Raji (cell line): Measurements from ENCODE around the gene CACNG3.

Experiments
- POLR2A ChIP-seq: IDR thresholded peaks from 2 replicates; pipeline ENCODE4 v1.6.1; 2011; ENCODE audit warnings: low read depth, low read length, control low read depth; ENCODE audit not compliant: insufficient read depth

CACNG3 gene

GRCh38 chr16:24270721-24271442 lies 14.7 kb downstream of the CACNG3 start:
- no peak for TF ChIP-seq POLR2A

- TF ChIP-seq POLR2A, result no peak
Measured at GRCh38 chr16:24272379-24272778, 16.2 kb downstream of the CACNG3 start.

- TF ChIP-seq POLR2A, result no peak
Measured at GRCh38 chr16:24273508-24274182, 17.5 kb downstream of the CACNG3 start.

- TF ChIP-seq POLR2A, result no peak
Measured at GRCh38 chr16:24275413-24275812, 19.3 kb downstream of the CACNG3 start.

- no peak for TF ChIP-seq POLR2A
Measured at GRCh38 chr16:24279982-24280515, 23.9 kb downstream of the CACNG3 start.

GRCh38 chr16:24281466-24281865 lies 25.3 kb downstream of the CACNG3 start:
- TF ChIP-seq POLR2A, result no peak

- no peak for TF ChIP-seq POLR2A
Measured at GRCh38 chr16:24282141-24282540, 26.0 kb downstream of the CACNG3 start.

- no peak for TF ChIP-seq POLR2A
Measured at GRCh38 chr16:24286741-24287405, 30.7 kb downstream of the CACNG3 start.

- TF ChIP-seq POLR2A, result no peak
Measured at GRCh38 chr16:24288516-24288915, 32.4 kb downstream of the CACNG3 start.

- TF ChIP-seq POLR2A, result no peak
Measured at GRCh38 chr16:24289166-24289700, 33.1 kb downstream of the CACNG3 start.

- no peak for TF ChIP-seq POLR2A
Measured at GRCh38 chr16:24291932-24292331, 35.8 kb downstream of the CACNG3 start.

- TF ChIP-seq POLR2A, result no peak
Measured at GRCh38 chr16:24294131-24294530, 38.0 kb downstream of the CACNG3 start.

- no peak for TF ChIP-seq POLR2A
Measured at GRCh38 chr16:24297375-24297774, 41.2 kb downstream of the CACNG3 start.

- TF ChIP-seq POLR2A, result no peak
Measured at GRCh38 chr16:24298548-24299167, 42.5 kb downstream of the CACNG3 start.

- no peak for TF ChIP-seq POLR2A
Measured at GRCh38 chr16:24302636-24303035, 46.5 kb downstream of the CACNG3 start.
